ENCODE measurements around the gene THSD7A.

THSD7A gene

DNA sequence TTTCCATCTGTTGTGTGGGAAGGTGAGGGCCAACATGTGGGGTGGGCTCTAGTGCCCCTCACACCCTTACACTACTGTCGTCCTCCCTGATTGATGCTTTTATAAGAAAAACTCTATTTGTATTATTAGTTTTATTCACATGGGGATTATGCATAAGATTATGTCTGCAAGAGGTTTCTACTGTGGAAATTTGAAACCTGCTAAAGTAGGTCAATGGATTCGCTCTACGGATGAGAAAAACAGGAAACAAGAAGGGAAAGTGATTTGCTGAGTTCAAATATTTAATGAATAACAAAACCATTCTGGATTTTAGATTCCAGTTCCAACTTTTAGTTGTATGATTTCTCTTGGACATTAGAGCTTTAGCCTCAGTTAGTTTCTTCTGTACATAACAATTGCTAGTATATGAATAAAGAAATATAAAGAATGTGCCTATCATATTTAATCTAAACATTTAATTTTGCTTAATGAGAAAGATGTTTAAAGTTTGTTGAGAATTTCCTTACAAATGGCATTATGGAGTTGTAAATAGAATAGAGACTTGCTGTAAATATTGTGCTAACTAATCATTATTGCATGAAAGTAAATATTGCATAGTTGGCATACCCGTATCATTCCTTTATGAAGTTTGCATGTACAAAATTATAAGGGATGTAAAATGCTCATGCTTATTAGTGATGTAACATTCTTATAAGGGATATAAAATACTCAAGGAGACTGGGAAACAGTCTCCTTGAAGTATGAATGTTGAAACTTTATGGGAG lies 193.8 kb downstream of the THSD7A start:
- DNase-seq (ENCODE audit: low read depth in 3 of 3) = no peak

DNA sequence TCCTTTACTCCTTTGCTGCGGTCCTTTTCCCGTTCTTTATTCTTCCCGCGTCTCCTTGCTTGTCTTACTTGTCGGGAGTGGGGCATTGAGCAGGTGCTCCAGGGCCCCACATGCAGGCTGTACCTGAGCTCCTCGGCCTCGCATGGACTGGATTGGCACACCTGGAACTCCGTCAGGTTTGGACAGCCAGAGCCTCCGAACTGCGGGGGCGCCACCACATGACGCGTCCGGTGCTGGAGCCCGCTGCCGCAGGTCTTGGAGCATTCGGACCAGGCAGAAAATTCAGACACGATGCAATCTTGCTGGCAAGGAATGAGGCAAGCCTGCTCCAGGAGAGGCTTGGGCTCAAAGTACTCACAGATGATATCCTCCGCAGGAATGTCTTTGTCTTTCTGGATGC lies 195.7 kb downstream of the THSD7A start:
- no peak for DNase-seq (ENCODE audit: low read depth in 3 of 3)

GRCh38 chr7:11633310-11633709 lies 198.7 kb downstream of the THSD7A start:
- no peak for DNase-seq (ENCODE audit: low read depth in 3 of 3)

- DNase-seq (ENCODE audit: low read depth in 3 of 3) = no peak
Measured at GRCh38 chr7:11630355-11630754, 201.6 kb downstream of the THSD7A start.

DNA sequence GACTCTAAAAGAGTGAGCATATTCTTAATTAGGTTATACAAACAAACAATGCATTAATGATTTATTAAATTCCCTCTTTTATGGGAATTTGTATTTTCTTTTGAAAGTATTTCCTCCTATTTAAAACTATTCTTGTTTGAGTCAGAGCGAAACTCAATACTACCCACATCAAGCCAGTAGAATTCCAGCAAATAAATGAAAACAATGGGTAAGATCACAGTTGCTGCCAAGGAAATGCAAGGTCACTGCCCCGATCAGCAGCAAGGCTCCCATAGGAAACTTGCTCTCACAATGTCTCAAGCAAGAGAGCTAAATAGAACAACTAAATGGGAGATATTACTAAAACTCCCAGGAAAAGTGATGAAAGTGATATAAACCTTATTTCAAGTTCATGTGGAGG lies 206.3 kb downstream of the THSD7A start:
- DNase-seq (ENCODE audit: low read depth in 3 of 3) = no peak

DNA sequence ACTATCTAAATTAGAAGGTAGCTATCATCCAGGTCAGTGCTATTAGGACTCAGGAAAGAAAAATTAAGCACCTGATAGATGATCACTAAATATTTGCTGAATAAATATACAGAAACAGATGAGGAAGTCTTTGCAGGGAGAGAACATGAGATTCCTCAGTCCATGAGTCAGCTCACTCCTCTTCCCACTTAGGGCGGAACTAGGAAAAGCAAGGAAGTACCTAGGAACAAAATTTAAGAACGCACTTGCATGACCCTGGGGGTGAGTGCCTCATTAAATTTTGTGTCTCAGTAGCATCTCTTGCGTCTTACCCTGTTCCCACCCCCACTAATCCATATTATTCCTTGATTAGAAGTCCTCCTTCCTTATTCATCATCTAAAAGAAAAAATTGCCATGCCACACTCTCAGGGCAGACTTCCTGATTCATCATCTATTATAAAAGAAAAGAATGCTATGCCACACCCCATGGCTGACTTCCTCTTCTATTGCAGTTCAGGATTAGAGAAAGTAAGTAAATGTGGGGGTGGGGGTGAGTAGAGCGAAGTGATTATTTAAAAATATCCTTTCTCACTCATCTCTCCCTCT lies 208.8 kb downstream of the THSD7A start:
- DNase-seq (ENCODE audit: low read depth in 3 of 3) = no peak

DNA sequence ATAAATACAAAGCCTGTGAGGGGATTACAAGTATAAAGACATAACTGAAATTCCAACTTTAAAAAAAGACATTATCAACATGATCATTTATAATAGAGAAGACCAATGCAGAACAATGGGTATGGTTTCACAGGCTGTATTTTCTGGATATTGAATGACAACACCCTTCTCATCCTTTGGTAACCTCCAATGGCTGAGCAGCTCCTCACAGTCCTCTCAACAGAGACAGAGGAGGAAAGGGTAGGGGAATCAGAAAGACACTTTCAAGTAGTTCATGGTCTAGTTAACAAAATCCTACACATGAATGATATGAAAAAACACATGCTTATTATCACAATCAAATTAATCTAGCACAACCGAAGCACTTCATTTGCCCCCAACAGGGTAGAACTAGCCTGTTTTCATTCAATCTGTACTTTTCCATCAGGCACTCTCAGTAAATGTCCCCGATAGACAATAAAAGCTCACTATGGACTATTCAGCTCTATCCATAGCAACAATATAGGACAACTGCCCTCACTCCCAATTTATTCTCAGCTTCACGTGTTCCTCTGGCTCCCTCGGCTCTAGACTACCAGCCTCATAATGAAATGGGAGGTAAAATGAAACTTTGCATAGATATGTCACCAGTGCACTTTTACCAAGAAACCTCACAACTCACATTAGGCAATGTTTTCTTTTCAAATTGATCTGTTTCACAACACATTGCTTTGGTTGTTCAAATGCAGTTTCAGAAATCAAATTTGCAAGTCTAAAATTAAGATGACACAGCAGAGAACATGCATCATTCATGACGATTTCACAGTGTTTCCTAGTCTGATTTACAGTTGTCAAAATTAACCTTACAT lies 211.4 kb downstream of the THSD7A start:
- no peak for DNase-seq (ENCODE audit: low read depth in 3 of 3)

DNA sequence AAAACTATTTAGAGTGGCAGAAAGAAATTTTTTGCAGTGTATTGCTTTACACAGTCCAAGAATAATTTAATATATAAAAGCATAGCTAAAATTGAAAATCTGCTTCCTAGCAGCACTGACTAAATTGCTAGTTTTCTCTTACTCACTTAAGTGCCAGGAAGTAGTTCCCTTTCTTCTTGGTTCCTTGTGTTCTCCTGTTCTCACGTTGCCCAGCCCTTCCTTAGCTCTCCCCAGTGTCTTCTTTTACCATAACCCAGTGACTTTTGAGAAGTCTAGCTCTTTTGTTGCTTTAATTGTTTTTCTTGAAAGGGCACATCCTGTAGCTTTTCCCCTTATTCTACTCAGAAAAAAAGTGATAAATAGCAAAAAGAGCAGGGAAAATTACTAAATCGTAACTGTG lies 215.5 kb downstream of the THSD7A start:
- no peak for DNase-seq (ENCODE audit: low read depth in 3 of 3)

GRCh38 chr7:11615174-11615573 lies 216.8 kb downstream of the THSD7A start:
- no peak for DNase-seq (ENCODE audit: low read depth in 3 of 3)

- DNase-seq (ENCODE audit: low read depth in 3 of 3) = no peak
Measured at GRCh38 chr7:11613292-11613930, 218.6 kb downstream of the THSD7A start.

DNA sequence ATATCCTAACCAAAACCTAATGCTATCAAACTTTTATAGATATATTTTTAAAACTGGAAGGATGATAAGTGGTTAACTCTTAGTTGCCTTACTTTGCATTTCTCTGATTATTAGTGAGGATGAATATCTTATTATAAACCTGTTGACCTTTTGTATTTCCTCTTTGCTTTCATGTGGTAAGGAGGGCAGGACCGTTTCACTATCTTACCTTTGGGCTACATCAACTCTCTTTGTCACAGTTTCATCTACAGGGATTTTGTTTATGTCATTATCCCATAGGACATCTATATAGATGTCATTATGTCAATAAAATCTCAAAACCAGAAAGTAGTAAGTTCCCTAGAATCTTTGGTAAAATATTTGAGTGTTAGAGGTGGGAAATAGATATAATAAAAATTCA lies 219.3 kb downstream of the THSD7A start:
- DNase-seq (ENCODE audit: low read depth in 3 of 3) = no peak

- DNase-seq (ENCODE audit: low read depth in 3 of 3) = no peak
Measured at GRCh38 chr7:11609096-11609670, 222.8 kb downstream of the THSD7A start.

- no peak for DNase-seq (ENCODE audit: low read depth in 3 of 3)
Measured at GRCh38 chr7:11607686-11608085, 224.3 kb downstream of the THSD7A start.

DNA sequence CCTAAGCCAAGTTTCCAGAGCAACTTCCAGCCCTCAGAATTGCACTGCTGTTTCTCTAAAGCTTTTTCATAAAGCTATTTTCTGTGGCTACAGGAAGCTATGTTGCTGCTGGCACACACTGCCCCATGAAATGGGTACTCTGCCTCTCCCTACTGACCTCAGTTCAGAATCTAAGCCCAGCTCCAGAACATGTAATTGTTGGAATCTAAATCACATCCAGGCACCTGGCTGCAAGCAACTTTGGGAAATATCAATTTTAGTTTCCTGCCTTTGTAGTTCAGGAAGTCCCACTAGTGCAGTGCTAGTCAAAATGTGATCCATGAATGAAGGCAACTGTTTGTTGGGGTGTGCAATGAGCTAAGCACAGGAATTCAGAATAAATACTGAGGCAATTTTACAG lies 226.2 kb downstream of the THSD7A start:
- DNase-seq (ENCODE audit: low read depth in 3 of 3) = no peak

DNA sequence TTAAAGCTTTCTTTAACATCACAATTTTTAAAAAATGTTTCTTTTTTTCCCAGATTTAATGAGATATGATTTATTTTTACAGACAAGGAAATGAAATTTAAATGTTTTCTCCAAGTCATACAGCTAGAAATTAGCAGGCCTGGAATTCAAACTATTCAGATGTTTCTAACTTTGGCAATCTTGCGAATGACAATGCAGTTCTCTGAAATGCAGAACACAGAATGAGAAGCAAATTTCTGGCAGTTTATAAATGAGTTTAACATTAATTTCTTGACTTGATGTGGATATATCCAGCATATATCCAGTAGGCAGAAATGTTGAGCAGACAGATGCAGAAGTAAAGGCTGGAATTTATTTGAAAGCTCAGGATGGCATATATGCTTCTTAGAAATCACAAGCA lies 227.5 kb downstream of the THSD7A start:
- no peak for DNase-seq (ENCODE audit: low read depth in 3 of 3)

- no peak for DNase-seq (ENCODE audit: low read depth in 3 of 3)
Measured at GRCh38 chr7:11601761-11602160, 230.2 kb downstream of the THSD7A start.

DNA sequence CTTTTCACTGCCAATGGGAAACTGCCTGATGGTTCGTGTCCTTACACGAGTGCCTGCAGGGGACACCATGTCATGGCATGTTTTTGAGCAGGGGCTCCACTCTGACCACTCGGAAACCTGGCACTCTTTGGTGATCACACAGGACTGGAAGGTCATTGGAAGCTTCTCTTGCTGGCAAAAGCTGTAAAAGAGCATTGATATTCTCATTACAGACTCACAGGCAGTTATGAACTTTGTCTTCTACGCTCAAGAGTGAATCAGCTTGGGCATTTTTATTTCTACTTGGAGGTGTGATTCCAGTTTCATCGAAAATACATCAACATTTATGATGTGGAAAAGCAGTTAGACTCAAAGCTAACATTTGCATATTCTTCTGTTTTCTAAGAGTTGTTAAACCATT lies 238.7 kb downstream of the THSD7A start:
- DNase-seq (ENCODE audit: low read depth in 3 of 3) = no peak

DNA sequence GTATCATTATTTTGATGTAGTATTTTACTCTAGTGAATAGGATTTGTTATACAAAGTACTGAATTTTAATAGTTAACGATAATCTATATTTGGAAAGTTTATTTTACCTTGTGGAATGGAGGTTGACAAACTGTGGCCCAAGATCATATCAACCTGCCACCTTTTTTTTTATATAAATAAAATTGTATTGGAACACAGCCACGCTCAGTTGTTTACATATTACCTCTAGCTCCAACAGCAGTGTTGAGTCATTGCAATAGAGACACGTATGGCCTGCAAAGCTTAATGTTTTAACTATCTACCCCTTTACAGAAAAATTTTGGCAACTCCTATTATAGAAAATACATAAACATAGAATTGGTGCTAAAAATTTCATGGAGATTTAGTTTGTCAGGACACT lies 239.3 kb downstream of the THSD7A start:
- no peak for DNase-seq (ENCODE audit: low read depth in 3 of 3)

GRCh38 chr7:11591943-11592342 lies 240.1 kb downstream of the THSD7A start:
- no peak for DNase-seq (ENCODE audit: low read depth in 3 of 3)

DNA sequence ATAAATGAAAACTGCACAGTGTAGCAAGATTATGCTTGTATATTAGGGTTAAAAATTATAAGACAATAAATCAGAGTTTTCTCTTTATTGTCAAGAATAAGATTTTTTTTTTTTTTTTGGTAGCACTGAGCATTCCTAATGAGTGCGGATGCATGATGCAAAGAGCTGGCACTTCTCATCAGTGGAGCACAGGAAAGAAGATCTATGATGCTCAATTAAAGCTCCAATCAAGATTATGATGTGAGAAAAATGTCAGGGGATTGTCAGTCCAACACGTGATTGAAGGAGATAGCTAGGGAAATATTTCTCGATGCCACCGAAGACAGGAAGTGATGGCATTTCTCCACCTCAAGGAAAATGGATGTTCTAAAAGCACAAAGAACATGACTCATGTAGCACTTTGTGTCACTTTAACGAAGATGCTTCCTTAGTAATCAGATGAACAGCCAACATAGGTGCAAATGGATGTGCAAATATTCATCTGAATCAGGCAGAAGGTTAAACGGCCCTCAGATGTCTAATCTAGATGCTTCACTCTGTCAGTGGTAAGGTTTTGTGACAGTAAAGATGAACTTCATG lies 240.9 kb downstream of the THSD7A start:
- no peak for DNase-seq (ENCODE audit: low read depth in 3 of 3)

DNA sequence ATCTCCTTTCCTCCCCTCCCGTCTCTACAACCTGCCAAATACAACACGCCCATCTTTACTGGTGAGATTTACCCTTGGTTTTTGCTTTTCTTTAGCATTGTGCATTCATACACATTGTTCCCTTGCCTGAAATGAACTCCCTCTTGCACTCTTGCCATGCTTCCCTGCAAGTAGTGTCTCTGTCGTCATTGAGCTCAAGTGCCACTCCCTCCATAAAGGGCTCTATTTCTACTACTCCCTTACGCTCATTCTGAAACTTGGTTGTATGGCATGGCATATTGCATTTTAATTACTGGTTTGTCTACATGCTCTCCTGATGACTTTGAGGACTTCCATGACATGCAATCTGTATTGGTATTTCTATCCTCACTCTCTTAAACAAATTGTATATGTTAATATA lies 242.7 kb downstream of the THSD7A start:
- DNase-seq (ENCODE audit: low read depth in 3 of 3) = no peak

- no peak for DNase-seq (ENCODE audit: low read depth in 3 of 3)
Measured at GRCh38 chr7:11587814-11588213, 244.2 kb downstream of the THSD7A start.

Data from stimulated activated CD4-positive, alpha-beta T cell treated with anti-CD3 and anti-CD28 coated beads, TNF-alpha, amount 100 ng/mL, for 48 hours (primary cell).